Effector memory CD4-positive, alpha-beta T cell (primary cell): ENCODE results near the gene MRFAP1.
"Not testable (repeated sequence)": the region's sequence is repeated elsewhere in the genome, so short reads cannot be mapped to it uniquely, and the experiment has no call there.

Experiments used
- DNase-seq, 3 donors: peaks; one replicate each; pipeline ENCODE4 v3.0.0-alpha.2; 2020
- H3K27ac ChIP-seq: 2 replicates; pipeline ENCODE4 v1.7.0; 2013; ENCODE audit warnings: mild to moderate bottlenecking, low read length, moderate library complexity; ENCODE audit not compliant: insufficient read depth, poor library complexity, severe bottlenecking
- H3K27me3 ChIP-seq: replicated peaks from 2 replicates; pipeline ENCODE4 v1.7.0; 2013; ENCODE audit warnings: mild to moderate bottlenecking, low read length; ENCODE audit not compliant: insufficient read depth, control insufficient read depth, poor library complexity, severe bottlenecking
- H3K36me3 ChIP-seq: 2 replicates; pipeline ENCODE4 v1.7.0; 2013; ENCODE audit warnings: mild to moderate bottlenecking, low read length, moderate library complexity; ENCODE audit not compliant: control insufficient read depth, insufficient read depth
- H3K4me1 ChIP-seq: 2 replicates; pipeline ENCODE4 v1.7.0; 2013; ENCODE audit warnings: low read length, mild to moderate bottlenecking; ENCODE audit not compliant: control insufficient read depth, insufficient read depth, poor library complexity, severe bottlenecking
- H3K4me3 ChIP-seq: 2 replicates; pipeline ENCODE4 v1.7.0; 2013; ENCODE audit warnings: low read length, low read depth, mild to moderate bottlenecking; ENCODE audit not compliant: insufficient read depth, poor library complexity, severe bottlenecking
- H3K9me3 ChIP-seq: 2 replicates; pipeline ENCODE4 v1.7.0; 2013; ENCODE audit warnings: mild to moderate bottlenecking, low read length, moderate library complexity; ENCODE audit not compliant: control insufficient read depth

The MRFAP1 gene

DNA sequence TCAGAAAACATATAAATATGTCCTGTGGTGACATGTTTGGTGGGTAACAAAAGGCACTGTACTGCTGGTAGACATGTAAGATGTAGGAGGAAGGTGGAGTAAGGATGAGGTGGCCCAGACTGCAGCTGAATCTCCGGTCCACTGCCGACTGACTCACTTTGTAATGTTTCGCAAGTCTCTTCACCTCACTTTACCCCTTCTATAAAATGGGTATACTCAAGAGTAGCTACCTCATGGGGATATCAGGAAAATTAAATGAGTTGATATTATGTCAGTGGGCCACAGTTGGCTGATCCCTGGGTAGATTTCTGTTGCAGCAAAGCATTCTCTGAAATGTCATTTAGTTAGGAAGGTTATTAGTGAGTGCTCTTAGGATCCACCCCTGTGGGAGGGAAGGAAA lies 22.1 kb downstream of the MRFAP1 start:
- H3K27ac ChIP-seq: no peak overlapping the region
- no peak for DNase-seq
- peaks cover 19% of the 10 kb centered on the region for H3K4me1 ChIP-seq
- H3K27me3 ChIP-seq: no peaks in the 10 kb centered on the region
- H3K9me3 ChIP-seq: no peaks in the 10 kb centered on the region
- H3K36me3 ChIP-seq: no peaks in the 10 kb centered on the region
- H3K4me3 ChIP-seq: no peak overlapping the region

DNA sequence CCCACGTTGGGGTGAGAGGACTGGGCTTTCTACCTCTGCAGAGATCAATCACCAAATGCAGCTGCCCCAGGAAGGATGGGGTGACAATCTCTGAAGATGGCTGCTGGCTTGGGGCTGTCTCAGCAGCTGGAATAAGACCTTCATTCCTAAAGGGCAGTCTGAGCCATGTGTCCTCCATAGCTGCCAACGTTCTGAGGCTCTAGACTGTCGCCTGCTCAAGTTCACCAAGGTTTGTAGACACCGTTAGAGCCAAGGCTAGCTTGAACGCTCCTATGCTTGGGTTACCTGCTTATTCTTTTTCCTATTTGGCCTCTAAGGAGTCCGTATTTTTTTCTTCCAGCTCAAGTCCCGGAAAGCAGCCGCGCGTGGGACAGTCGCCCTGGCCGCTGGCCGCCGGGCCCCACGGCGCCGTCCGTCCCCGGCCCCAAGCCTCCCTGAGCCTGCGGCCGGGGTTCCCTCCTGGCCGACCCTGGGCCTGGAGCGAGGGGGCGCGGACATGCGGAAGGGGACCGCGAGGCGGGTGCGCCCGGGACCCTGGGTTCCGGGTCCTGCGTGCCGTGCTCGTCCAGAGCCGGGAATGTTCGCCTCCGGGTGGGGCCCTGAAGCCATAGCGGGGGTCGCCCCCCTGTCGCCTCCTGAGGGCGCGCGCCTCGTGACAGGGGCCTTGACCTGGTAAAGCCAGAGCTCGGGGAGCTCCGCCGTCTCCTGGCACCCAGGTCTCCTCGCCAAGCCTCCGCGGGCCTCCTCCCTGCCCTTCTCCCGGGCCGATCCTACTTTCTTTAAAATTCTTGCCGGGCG lies 23.3 kb downstream of the MRFAP1 start:
- DNase-seq: no peak
- no peaks in the 10 kb centered on the region for H3K36me3 ChIP-seq
- peaks cover 13% of the 10 kb centered on the region for H3K4me1 ChIP-seq
- H3K27ac ChIP-seq: no peak overlapping the region
- no peaks in the 10 kb centered on the region for H3K27me3 ChIP-seq
- peak overlapping the region; percentile 52 for H3K4me3 ChIP-seq
- H3K9me3 ChIP-seq: no peaks in the 10 kb centered on the region

DNA sequence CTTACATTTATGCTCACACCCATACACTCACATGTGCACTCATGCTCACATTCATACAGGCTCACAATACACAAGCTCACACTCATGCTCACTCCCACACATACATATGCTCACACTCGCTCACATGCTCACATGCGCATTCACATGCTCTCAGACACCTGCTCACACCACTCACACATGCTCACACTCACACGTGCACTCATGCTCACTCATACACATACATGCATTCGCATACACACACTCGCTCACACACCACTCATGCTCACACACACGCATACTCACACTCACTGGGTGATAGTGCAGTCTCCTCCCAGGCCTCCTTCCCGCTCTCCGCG lies 24.8 kb downstream of the MRFAP1 start:
- Histone ChIP-seq H3K27ac (no peak overlapping the region), H3K27me3 (no peaks in the 10 kb centered on the region), H3K36me3 (no peaks in the 10 kb centered on the region), H3K4me3 (no peak overlapping the region), H3K4me1 (peaks cover 9% of the 10 kb centered on the region), H3K9me3 (no peaks in the 10 kb centered on the region)
- no peak for DNase-seq

DNA sequence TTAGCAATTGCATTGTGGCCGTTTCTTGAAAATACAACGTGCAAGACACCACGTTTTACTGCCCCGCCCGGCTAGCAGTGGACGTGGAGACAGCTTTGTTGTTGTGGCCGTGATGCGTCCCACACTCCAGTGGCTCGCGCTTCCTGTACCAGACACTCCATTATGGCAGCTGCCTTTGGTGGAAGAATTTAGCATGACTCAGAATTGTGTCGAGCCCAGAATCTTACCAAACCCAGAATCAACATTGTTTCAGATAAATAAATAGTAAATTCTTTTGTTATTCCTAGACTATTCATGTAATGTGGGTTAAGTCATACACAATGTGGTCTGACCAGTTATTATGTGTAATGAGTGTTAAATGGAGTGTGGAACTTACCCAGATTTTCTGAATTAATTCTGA lies 27.9 kb downstream of the MRFAP1 start:
- DNase-seq: no peak
- no peaks in the 10 kb centered on the region for H3K9me3 ChIP-seq
- H3K27ac ChIP-seq: no peak overlapping the region

DNA sequence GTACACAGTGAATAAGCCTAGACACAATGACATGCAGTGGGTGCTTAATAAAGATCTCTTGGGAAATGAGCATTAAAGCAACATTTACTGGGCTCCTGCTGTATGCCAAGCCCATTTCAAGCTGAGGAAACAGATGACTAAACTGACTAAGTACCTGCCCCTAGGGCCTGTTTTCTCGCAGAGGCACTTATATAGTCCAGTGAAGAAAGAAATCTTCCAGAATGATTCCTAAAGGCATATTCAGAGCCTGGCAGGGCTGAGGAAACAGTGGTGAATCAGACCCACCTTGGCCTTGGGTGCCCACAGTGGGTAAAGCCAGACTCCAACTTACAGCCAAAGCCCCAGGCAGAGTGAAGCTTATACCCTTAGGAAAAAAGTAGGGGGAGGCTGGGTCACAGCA lies 31.2 kb downstream of the MRFAP1 start:
- H3K36me3 ChIP-seq: peaks cover 3% of the 10 kb centered on the region
- H3K4me3 ChIP-seq: no peak overlapping the region
- peaks cover 19% of the 10 kb centered on the region for H3K4me1 ChIP-seq
- DNase-seq: no peak
- H3K9me3 ChIP-seq: no peaks in the 10 kb centered on the region
- no peaks in the 10 kb centered on the region for H3K27me3 ChIP-seq
- H3K27ac ChIP-seq: no peak overlapping the region

More for the DNA sequence above, 27.9 kb downstream of the MRFAP1 start:
- no peaks in the 10 kb centered on the region for H3K36me3 ChIP-seq
- no peaks in the 10 kb centered on the region for H3K27me3 ChIP-seq
- no peak overlapping the region for H3K4me3 ChIP-seq
- peaks cover 9% of the 10 kb centered on the region for H3K4me1 ChIP-seq

DNA sequence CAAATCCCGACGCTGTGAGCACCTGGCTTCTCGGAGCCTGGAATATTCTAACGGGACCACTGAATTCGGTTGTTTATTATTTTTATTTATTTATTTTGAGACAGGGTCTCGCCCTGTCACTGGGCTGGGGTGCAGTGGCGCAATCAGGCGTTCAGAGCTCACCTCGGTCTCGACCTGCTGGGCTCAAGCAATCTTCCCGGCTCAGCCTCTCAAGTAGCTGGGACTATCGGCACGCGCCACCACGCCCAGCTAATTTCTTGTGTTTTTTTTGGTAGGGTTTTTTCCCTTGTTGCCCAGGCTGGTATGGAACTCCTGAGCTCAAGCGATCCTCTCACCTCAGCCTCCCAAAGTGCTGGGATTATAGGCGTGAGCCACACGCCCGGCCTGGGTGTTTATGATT lies 31.6 kb downstream of the MRFAP1 start:
- H3K9me3 ChIP-seq: no peaks in the 10 kb centered on the region
- peaks cover 3% of the 10 kb centered on the region for H3K36me3 ChIP-seq
- no peak overlapping the region for H3K27ac ChIP-seq
- no peak for DNase-seq
- peaks cover 24% of the 10 kb centered on the region for H3K4me1 ChIP-seq
- no peaks in the 10 kb centered on the region for H3K27me3 ChIP-seq
- no peak overlapping the region for H3K4me3 ChIP-seq

DNA sequence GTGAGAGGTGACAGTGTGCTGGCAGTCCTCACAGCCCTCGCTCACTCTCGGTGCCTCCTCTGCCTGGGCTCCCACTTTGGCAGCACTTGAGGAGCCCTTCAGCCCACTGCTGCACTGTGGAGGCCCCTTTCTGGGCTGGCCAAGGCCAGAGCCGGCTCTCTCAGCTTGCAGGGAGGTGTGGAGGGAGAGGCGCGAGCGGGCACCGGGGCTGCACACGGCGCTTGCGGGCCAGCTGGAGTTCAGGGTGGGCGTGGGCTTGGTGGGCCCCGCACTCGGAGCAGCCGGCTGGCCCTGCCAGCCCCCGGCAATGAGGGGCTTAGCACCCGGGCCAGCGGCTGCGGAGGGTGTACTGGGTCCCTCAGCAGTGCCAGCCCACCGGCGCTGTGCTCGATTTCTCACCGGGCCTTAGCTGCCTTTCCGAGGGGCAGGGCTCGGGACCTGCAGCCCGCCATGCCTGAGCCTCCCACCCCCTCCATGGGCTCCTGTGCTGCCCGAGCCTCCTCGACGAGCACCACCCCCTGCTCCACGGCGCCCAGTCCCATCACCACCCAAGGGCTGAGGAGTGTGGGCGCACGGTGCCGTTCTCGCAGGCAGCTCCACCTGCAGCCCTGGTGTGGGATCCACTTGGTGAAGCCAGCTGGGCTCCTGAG lies 32.2 kb downstream of the MRFAP1 start:
- peaks cover 28% of the 10 kb centered on the region for H3K4me1 ChIP-seq
- H3K27me3 ChIP-seq, H3K36me3 ChIP-seq, DNase-seq, H3K9me3 ChIP-seq, H3K4me3 ChIP-seq: not testable (repeated sequence)
- peak overlapping the region; percentile 61 for H3K27ac ChIP-seq

DNA sequence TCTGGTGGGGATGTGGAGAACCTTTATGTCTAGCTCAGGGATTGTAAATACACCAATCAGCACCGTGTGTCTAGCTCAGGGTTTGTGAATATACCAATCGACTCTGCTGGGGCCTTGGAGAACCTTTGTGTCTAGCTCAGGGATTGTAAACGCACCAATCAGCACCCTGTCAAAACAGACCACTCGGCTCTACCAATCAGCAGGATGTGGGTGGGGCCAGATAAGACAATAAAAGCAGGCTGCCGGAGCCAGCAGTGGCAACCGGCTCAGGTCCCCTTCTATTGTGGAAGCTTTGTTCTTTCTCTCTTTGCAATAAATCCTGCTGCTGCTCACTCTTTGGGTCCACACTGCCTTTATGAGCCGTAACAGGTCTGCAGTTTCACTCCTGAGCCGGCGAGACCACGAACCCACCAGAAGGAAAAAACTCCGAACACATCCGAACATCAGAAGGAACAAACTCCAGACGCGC lies 32.7 kb downstream of the MRFAP1 start:
- Histone ChIP-seq H3K4me3 (peak overlapping the region; percentile 65), H3K27ac (peak overlapping the region; percentile 61), H3K4me1 (peaks cover 28% of the 10 kb centered on the region)
- peak; percentile 34 to 36 (median 35) for DNase-seq
- H3K36me3 ChIP-seq, H3K27me3 ChIP-seq, H3K9me3 ChIP-seq: not testable (repeated sequence)

DNA sequence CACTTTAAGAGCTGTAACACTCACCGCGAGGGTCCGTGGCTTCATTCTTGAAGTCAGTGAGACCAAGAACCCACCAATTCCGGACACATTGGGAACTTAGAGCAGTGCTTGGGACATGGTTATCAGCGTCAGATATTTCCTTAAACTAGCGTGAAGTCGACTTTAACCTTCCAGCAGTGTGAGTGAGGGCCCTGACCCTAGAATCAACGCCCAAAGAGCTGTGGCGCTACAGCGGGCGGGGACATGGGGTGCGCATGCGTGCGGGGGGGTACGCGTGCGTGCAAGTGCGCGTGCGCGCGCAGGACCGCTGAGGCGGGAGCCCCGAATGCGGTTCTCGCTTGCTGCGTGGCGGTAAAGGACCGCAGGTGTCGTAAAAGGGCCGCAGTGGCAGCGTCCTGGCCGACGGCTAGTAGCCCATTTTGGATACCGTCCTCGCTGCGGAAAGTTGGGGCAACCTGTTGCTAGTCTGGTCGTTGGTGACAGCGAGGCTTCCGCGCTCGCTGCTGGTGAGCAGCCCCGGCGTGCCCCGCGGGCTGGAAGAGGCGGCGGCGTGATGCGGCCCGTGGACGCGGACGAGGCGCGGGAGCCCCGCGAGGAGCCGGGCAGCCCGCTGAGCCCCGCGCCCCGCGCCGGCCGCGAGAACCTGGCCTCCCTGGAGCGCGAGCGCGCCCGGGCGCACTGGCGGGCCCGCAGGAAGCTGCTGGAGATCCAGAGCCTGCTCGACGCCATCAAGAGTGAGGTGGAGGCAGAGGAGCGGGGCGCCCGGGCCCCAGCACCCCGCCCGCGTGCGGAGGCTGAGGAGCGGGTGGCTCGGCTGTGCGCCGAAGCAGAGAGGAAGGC lies 33.4 kb downstream of the MRFAP1 start:
- peak; percentile 92 to 94 (median 93) for DNase-seq
- Histone ChIP-seq H3K4me1 (peaks cover 28% of the 10 kb centered on the region), H3K9me3 (no peaks in the 10 kb centered on the region), H3K36me3 (peaks cover 3% of the 10 kb centered on the region), H3K27ac (peak overlapping the region; percentile 61), H3K27me3 (no peaks in the 10 kb centered on the region), H3K4me3 (peak overlapping the region; percentile 65)
